A549 (cell line): Measurements from ENCODE around the gene CPE.

Experiments
- CEBPB ChIP-seq, 2 experiments: fragments of >200 bp in 1 of 2; sonication (Bioruptor Twin) in 1 of 2; formaldehyde crosslinking in 1 of 2; IDR thresholded peaks; 2 replicates each; pipeline ENCODE4 v1.6.1; 2012 to 2016
- CTCF ChIP-seq: fragments of >200 bp; sonication (Bioruptor Twin); formaldehyde crosslinking; IDR thresholded peaks from 3 replicates; pipeline ENCODE4 v1.5.1; 2016
- E2F6 ChIP-seq: IDR thresholded peaks from 2 replicates; pipeline ENCODE4 v1.6.1; 2012; ENCODE audit warnings: low read depth, borderline replicate concordance
- HDAC2 ChIP-seq: fragments of 200-600 bp; sonication (generic); IDR thresholded peaks from 2 replicates; pipeline ENCODE4 v1.6.1; 2016
- JUNB ChIP-seq: fragments of >200 bp; sonication (Bioruptor Twin); formaldehyde crosslinking; IDR thresholded peaks from 2 replicates; pipeline ENCODE4 v1.6.1; 2016
- NR3C1 ChIP-seq: fragments of >200 bp; sonication (Bioruptor Twin); formaldehyde crosslinking; IDR thresholded peaks from 3 replicates; pipeline ENCODE4 v1.6.1; 2017
- POLR2A ChIP-seq: IDR thresholded peaks from 2 replicates; pipeline ENCODE4 v1.6.1; 2012; ENCODE audit warnings: mild to moderate bottlenecking, low read length
- RAD21 ChIP-seq, 2 experiments: fragments of >200 bp in 1 of 2; sonication (Bioruptor Twin) in 1 of 2; formaldehyde crosslinking in 1 of 2; IDR thresholded peaks in 1 of 2; conservative IDR thresholded peaks in 1 of 2; 2 replicates in 1 of 2; 3 replicates in 1 of 2; pipeline ENCODE4 v1.6.1; 2012 to 2018; ENCODE audit warnings: inconsistent platforms in 1 of 2
- REST ChIP-seq: fragments of 200-600 bp; sonication (generic); IDR thresholded peaks from 2 replicates; pipeline ENCODE4 v1.6.1; 2016; ENCODE audit warnings: antibody characterized with exemption, mild to moderate bottlenecking, moderate library complexity
- SREBF2 ChIP-seq: fragments of 450-650 bp; IDR thresholded peaks from 2 replicates; pipeline ENCODE4 v1.6.1; 2014; ENCODE audit warnings: mild to moderate bottlenecking, moderate library complexity
- ZFP36 ChIP-seq: fragments of 450-650 bp; IDR thresholded peaks from 2 replicates; pipeline ENCODE4 v1.6.1; 2014; ENCODE audit warnings: borderline replicate concordance; ENCODE audit not compliant: partially characterized antibody
- TF ChIP-seq, protein P1 (sequence below): fragments of 450-650 bp; IDR thresholded peaks from 2 replicates; pipeline ENCODE4 v1.6.1; 2014; ENCODE audit warnings: antibody characterized with exemption

DNA sequence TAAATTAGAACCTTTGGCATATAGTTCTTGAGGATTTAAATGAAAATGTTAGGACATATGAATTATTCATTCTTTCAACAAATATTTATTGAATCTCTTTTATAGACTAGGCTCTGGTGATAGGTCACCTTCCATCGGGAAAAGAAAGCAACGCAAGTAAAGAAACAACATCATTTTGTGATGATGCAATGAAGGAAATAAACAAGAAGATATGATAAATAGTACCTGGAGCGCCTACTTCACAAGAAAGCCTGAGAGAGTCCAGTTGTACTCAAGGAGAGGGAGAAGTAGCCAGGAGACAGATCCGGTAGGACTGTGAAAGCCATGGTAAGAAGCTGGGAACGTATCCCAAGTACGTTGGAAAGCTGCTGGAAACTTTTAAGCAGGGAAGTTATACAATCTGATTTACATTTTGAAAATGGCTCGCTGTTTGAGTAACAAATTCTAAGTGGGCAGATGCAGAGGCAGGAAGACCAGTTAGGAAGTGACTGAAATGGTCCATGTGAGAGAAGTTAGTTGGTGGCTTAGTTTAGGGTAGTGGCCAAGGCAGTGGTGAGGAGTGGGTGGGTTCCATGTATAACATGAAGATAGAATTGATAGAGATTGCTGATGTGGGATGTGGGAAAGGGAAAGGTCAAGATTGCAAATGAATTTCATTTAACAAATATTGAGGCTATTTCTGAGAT, 17.7 kb upstream of the CPE start:
- TF ChIP-seq SREBF2: no peak
- no peak for TF ChIP-seq E2F6
- no peak for TF ChIP-seq ZFP36
- no peak for TF ChIP-seq CTCF
- TF ChIP-seq JUNB: no peak
- no peak for TF ChIP-seq HDAC2
- no peak for TF ChIP-seq REST
- TF ChIP-seq RAD21 (conservative IDR thresholded peaks at IDR 0.05 in 1 of 2, IDR thresholded peaks at IDR 0.05 in 1 of 2): no peak
- TF ChIP-seq POLR2A: no peak
- no peak for TF ChIP-seq NR3C1
- no peak for TF ChIP-seq CEBPB (IDR thresholded peaks at IDR 0.05)
- TF ChIP-seq, protein P1, sequence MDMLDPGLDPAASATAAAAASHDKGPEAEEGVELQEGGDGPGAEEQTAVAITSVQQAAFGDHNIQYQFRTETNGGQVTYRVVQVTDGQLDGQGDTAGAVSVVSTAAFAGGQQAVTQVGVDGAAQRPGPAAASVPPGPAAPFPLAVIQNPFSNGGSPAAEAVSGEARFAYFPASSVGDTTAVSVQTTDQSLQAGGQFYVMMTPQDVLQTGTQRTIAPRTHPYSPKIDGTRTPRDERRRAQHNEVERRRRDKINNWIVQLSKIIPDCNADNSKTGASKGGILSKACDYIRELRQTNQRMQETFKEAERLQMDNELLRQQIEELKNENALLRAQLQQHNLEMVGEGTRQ: no peak
